C4-2B (cell line): ENCODE measurements around the gene GCH1.

ENCODE experiments used
- CTCF ChIP-seq: fragments of 450-650 bp; conservative IDR thresholded peaks from 2 replicates; pipeline ENCODE4 v1.5.1; 2017; ENCODE audit warnings: mild to moderate bottlenecking
- ZFX ChIP-seq: fragments of 450-650 bp; IDR thresholded peaks from 2 replicates; pipeline ENCODE4 v1.6.1; 2017

- TF ChIP-seq CTCF (no peak), ZFX (no peak)
These were observed 43.9 kb upstream of the GCH1 start for GRCh38 chr14:54946500-54946899.
